ENCODE measurements around the gene MLEC.

Gene MLEC

GRCh38 chr12:120736404-120737331 lies 49.7 kb downstream of the MLEC start:
- TF ChIP-seq POLR2AphosphoS5 (IDR thresholded peaks at IDR 0.05; ENCODE audit: low read depth, low read length) (no peak), FOXP2 (optimal IDR thresholded peaks at IDR 0.05; ENCODE audit: borderline replicate concordance, extremely low read depth, extremely low read length, insufficient read depth) (no peak), SIN3A (IDR thresholded peaks at IDR 0.05; ENCODE audit: borderline replicate concordance, insufficient read depth, low read length) (no peak), TAF1 (IDR thresholded peaks at IDR 0.05; ENCODE audit: borderline replicate concordance, insufficient read depth, low read length) (no peak)
- TF ChIP-seq, protein P1, sequence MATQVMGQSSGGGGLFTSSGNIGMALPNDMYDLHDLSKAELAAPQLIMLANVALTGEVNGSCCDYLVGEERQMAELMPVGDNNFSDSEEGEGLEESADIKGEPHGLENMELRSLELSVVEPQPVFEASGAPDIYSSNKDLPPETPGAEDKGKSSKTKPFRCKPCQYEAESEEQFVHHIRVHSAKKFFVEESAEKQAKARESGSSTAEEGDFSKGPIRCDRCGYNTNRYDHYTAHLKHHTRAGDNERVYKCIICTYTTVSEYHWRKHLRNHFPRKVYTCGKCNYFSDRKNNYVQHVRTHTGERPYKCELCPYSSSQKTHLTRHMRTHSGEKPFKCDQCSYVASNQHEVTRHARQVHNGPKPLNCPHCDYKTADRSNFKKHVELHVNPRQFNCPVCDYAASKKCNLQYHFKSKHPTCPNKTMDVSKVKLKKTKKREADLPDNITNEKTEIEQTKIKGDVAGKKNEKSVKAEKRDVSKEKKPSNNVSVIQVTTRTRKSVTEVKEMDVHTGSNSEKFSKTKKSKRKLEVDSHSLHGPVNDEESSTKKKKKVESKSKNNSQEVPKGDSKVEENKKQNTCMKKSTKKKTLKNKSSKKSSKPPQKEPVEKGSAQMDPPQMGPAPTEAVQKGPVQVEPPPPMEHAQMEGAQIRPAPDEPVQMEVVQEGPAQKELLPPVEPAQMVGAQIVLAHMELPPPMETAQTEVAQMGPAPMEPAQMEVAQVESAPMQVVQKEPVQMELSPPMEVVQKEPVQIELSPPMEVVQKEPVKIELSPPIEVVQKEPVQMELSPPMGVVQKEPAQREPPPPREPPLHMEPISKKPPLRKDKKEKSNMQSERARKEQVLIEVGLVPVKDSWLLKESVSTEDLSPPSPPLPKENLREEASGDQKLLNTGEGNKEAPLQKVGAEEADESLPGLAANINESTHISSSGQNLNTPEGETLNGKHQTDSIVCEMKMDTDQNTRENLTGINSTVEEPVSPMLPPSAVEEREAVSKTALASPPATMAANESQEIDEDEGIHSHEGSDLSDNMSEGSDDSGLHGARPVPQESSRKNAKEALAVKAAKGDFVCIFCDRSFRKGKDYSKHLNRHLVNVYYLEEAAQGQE (IDR thresholded peaks at IDR 0.05; ENCODE audit: insufficient read depth in 1 of 2, low read depth in 2 of 2, low read length in 2 of 2), result no peak

DNA sequence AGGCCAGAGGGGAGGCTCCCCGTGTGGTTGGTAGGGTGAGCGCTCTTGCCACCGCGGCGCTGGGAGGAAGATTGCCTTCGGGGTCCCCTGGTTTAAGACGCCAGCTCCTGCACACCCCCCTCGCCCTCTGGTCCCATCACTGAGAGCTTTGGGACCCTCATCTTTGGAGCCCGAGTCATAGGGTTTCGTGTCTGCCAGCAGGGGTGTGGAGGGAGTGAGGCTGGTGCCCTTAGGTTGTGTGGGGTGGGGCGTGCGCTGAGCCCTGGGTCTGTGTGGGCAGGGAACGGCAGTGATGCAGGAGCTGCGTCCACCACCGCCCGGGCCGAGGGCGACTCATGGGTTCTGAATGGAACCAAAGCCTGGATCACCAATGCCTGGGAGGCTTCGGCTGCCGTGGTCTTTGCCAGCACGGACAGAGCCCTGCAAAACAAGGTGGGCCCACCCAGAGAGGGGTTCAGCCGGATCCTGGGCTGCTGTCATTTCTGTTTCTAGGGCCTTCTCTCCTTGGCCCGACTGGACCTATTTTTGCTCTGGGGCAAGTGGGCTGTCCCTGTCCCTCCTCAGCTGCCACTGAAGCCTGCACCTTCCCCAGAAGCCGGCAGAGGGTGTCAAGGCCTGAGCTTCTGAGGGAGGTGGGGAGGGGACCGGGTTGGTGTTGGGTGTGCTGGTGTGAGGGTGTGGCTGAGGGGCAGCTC lies 50.8 kb downstream of the MLEC start:
- TF ChIP-seq SIN3A (IDR thresholded peaks at IDR 0.05; ENCODE audit: borderline replicate concordance, insufficient read depth, low read length) (no peak), TAF1 (IDR thresholded peaks at IDR 0.05; ENCODE audit: borderline replicate concordance, insufficient read depth, low read length) (no peak), FOXP2 (optimal IDR thresholded peaks at IDR 0.05; ENCODE audit: borderline replicate concordance, extremely low read depth, extremely low read length, insufficient read depth) (no peak), POLR2AphosphoS5 (IDR thresholded peaks at IDR 0.05; ENCODE audit: low read depth, low read length) (no peak)
- TF ChIP-seq, protein P1 (IDR thresholded peaks at IDR 0.05; ENCODE audit: insufficient read depth in 1 of 2, low read depth in 2 of 2, low read length in 2 of 2), result no peak

- TF ChIP-seq SIN3A (IDR thresholded peaks at IDR 0.05; ENCODE audit: borderline replicate concordance, insufficient read depth, low read length) (no peak), FOXP2 (optimal IDR thresholded peaks at IDR 0.05; ENCODE audit: borderline replicate concordance, extremely low read depth, extremely low read length, insufficient read depth) (no peak), TAF1 (IDR thresholded peaks at IDR 0.05; ENCODE audit: borderline replicate concordance, insufficient read depth, low read length) (no peak), POLR2AphosphoS5 (IDR thresholded peaks at IDR 0.05; ENCODE audit: low read depth, low read length) (no peak)
- TF ChIP-seq, protein P1 (IDR thresholded peaks at IDR 0.05; ENCODE audit: insufficient read depth in 1 of 2, low read depth in 2 of 2, low read length in 2 of 2), result no peak
Measured at GRCh38 chr12:120738252-120739030, 51.5 kb downstream of the MLEC start.

DNA sequence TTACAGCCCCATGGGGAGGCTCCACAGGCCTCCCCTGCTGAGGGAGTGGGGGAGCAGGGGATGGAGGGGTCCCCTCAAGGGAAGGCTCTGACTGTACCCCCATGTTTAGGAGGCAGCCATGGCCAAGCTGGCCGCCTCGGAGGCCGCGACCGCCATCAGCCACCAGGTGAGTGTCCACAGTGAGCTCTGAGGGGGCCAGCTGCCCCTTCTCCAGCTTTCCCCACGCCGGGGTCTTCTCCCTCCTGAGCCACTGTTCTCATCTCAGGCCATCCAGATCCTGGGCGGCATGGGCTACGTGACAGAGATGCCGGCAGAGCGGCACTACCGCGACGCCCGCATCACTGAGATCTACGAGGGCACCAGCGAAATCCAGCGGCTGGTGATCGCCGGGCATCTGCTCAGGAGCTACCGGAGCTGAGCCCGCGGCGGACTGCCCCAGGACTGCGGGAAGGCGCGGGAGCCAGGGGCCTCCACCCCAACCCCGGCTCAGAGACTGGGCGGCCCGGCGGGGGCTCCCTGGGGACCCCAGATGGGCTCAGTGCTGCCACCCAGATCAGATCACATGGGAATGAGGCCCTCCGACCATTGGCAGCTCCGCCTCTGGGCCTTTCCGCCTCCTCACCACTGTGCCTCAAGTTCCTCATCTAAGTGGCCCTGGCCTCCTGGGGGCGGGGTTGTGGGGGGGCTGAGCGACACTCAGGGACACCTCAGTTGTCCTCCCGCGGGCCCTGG lies 52.2 kb downstream of the MLEC start:
- TF ChIP-seq FOXP2 (optimal IDR thresholded peaks at IDR 0.05; ENCODE audit: borderline replicate concordance, extremely low read depth, extremely low read length, insufficient read depth) (no peak), POLR2AphosphoS5 (IDR thresholded peaks at IDR 0.05; ENCODE audit: low read depth, low read length) (no peak), TAF1 (IDR thresholded peaks at IDR 0.05; ENCODE audit: borderline replicate concordance, insufficient read depth, low read length) (no peak), SIN3A (IDR thresholded peaks at IDR 0.05; ENCODE audit: borderline replicate concordance, insufficient read depth, low read length) (no peak)
- TF ChIP-seq, protein P1 (IDR thresholded peaks at IDR 0.05; ENCODE audit: insufficient read depth in 1 of 2, low read depth in 2 of 2, low read length in 2 of 2), result no peak
